Fibroblast of lung (primary cell): ENCODE measurements around the gene PML. TPM values are rescaled to one million over a fixed set of nuclear protein-coding genes. Genes with fewer than 3 reads are reported as not detected.

Source experiments
- DNase-seq, 2 donors: peaks; one replicate each; pipeline versions ENCODE4 v3.0.0 to v3.0.0-alpha.2; 2010; ENCODE audit warnings: low read depth in 2 of 2
- H2AFZ ChIP-seq: 2 replicates; pipeline ENCODE4 v1.5.1; 2012; ENCODE audit warnings: low read length, control low read depth, inconsistent platforms
- H3K27ac ChIP-seq: 2 replicates; pipeline ENCODE4 v1.5.1; 2011; ENCODE audit warnings: low read length, control low read depth; ENCODE audit not compliant: insufficient read depth
- H3K27me3 ChIP-seq: 2 replicates; pipeline ENCODE4 v1.5.1; 2011; ENCODE audit warnings: mild to moderate bottlenecking, low read length; ENCODE audit not compliant: control insufficient read depth, insufficient read depth
- H3K36me3 ChIP-seq: 2 replicates; pipeline ENCODE4 v1.5.1; 2011; ENCODE audit warnings: low read length; ENCODE audit not compliant: control insufficient read depth, insufficient read depth
- H3K4me1 ChIP-seq: 2 replicates; pipeline ENCODE4 v1.5.1; 2011; ENCODE audit warnings: low read length; ENCODE audit not compliant: control insufficient read depth, insufficient read depth; ENCODE audit errors: extremely low read depth
- H3K4me2 ChIP-seq: 2 replicates; pipeline ENCODE4 v1.5.1; 2011; ENCODE audit warnings: low read length, control low read depth; ENCODE audit not compliant: insufficient read depth; ENCODE audit errors: extremely low read depth
- H3K4me3 ChIP-seq, 4 experiments: fragments of 200-600 bp in 1 of 4; sonication (generic) in 1 of 4; replicated peaks in 1 of 4; 2 replicates each; pipeline ENCODE4 v1.5.1; 2011 to 2016; ENCODE audit warnings: low read length in 4 of 4, low read depth in 3 of 4, mild to moderate bottlenecking in 3 of 4, control low read depth in 2 of 4, inconsistent platforms in 1 of 4, mixed read lengths in 1 of 4; ENCODE audit not compliant: insufficient read depth in 1 of 4; ENCODE audit errors: control extremely low read depth in 1 of 4
- H3K79me2 ChIP-seq: 2 replicates; pipeline ENCODE4 v1.5.1; 2012; ENCODE audit warnings: mild to moderate bottlenecking, low read length, inconsistent platforms; ENCODE audit not compliant: control insufficient read depth, insufficient read depth
- H3K9ac ChIP-seq: 2 replicates; pipeline ENCODE4 v1.5.1; 2011; ENCODE audit warnings: mild to moderate bottlenecking, low read length, control low read depth; ENCODE audit not compliant: insufficient read depth
- H3K9me3 ChIP-seq: 2 replicates; pipeline ENCODE4 v1.5.1; 2012; ENCODE audit warnings: low read depth, low read length; ENCODE audit not compliant: control insufficient read depth, insufficient read depth
- H4K20me1 ChIP-seq: 2 replicates; pipeline ENCODE4 v1.5.1; 2011; ENCODE audit warnings: low read length; ENCODE audit not compliant: control insufficient read depth, insufficient read depth; ENCODE audit errors: extremely low read depth
- CTCF ChIP-seq, 2 donors: IDR thresholded peaks in 1 of 2; conservative IDR thresholded peaks in 1 of 2; 1 replicate in 1 of 2; 2 replicates in 1 of 2; pipeline ENCODE4 v1.5.1; 2011 to 2012; ENCODE audit warnings: low read length in 2 of 2, control low read depth in 1 of 2, inconsistent platforms in 1 of 2, low read depth in 1 of 2, mild to moderate bottlenecking in 1 of 2
- EZH2 ChIP-seq: IDR thresholded peaks from 2 replicates; pipeline ENCODE4 v1.5.1; 2012; ENCODE audit warnings: low read length, control low read depth, mild to moderate bottlenecking; ENCODE audit errors: missing control alignments
- polyA plus RNA-seq, 2 donors: library from polyadenylated mRNA; depleted of rRNA in 1 of 2; stranded (reverse) in 1 of 2; unstranded in 1 of 2; fragments of >200 nt; gene quantifications; 2 replicates each; pipeline ENCODE4 v1.2.1, GENCODE V29; 2011 to 2012; ENCODE audit warnings: missing spikeins in 1 of 2
- total RNA-seq: library from RNA; depleted of rRNA; stranded (reverse); fragments of >200 nt; gene quantifications from 2 replicates; pipeline ENCODE4 v1.2.1, GENCODE V29; 2014

Gene PML
- total and polyA plus RNA-seq, 2 donors (not counting 1 experiment from before 2014, with no cell fraction given) = 11.1 to 34.0 TPM

- H3K9me3 ChIP-seq = no peaks in the 10 kb centered on the region
These were observed 50.0 kb downstream of the PML start for GRCh38 chr15:74044267-74045110.

GRCh38 chr15:74045184-74045583 lies 50.7 kb downstream of the PML start:
- Histone ChIP-seq H4K20me1 (no peaks in the 10 kb centered on the region), H3K36me3 (peaks cover 7% of the 10 kb centered on the region), H3K79me2 (no peaks in the 10 kb centered on the region), H3K4me3 (no peak overlapping the region), H3K27me3 (no peaks in the 10 kb centered on the region), H2AFZ (no peak overlapping the region), H3K4me2 (no peak overlapping the region), H3K4me1 (peaks cover 12% of the 10 kb centered on the region), H3K9ac (no peak overlapping the region), H3K9me3 (no peaks in the 10 kb centered on the region), H3K27ac (no peak overlapping the region)
- no peak for DNase-seq
- TF ChIP-seq CTCF (conservative IDR thresholded peaks at IDR 0.05 in 1 of 2, IDR thresholded peaks at IDR 0.05 in 1 of 2; ENCODE audit: low read depth in 1 of 2, low read length in 2 of 2) (no peak), EZH2 (no peak)

More at GRCh38 chr15:74044267-74045110, 50.0 kb downstream of the PML start:
- no peak for DNase-seq
- no peaks in the 10 kb centered on the region for H3K27me3 ChIP-seq
- TF ChIP-seq EZH2 = no peak
- TF ChIP-seq CTCF (conservative IDR thresholded peaks at IDR 0.05 in 1 of 2, IDR thresholded peaks at IDR 0.05 in 1 of 2; ENCODE audit: low read depth in 1 of 2, low read length in 2 of 2) = no peak
- no peaks in the 10 kb centered on the region for H3K79me2 ChIP-seq
- no peak overlapping the region for H3K4me3 ChIP-seq
- peaks cover 16% of the 10 kb centered on the region for H3K4me1 ChIP-seq
- H3K36me3 ChIP-seq = peaks cover 7% of the 10 kb centered on the region
- H3K4me2 ChIP-seq = no peak overlapping the region
- H2AFZ ChIP-seq = no peak overlapping the region
- H3K27ac ChIP-seq = no peak overlapping the region
- H3K9ac ChIP-seq = no peak overlapping the region
- H4K20me1 ChIP-seq = no peaks in the 10 kb centered on the region

GRCh38 chr15:74045636-74046274 lies 51.2 kb downstream of the PML start:
- no peak overlapping the region for H3K9ac ChIP-seq
- H2AFZ ChIP-seq = no peak overlapping the region
- no peak for DNase-seq
- no peaks in the 10 kb centered on the region for H4K20me1 ChIP-seq
- no peak overlapping the region for H3K4me2 ChIP-seq
- no peaks in the 10 kb centered on the region for H3K9me3 ChIP-seq
- TF ChIP-seq EZH2 = no peak
- no peak for TF ChIP-seq CTCF (conservative IDR thresholded peaks at IDR 0.05 in 1 of 2, IDR thresholded peaks at IDR 0.05 in 1 of 2; ENCODE audit: low read depth in 1 of 2, low read length in 2 of 2)
- no peaks in the 10 kb centered on the region for H3K79me2 ChIP-seq
- peaks cover 7% of the 10 kb centered on the region for H3K36me3 ChIP-seq
- no peak overlapping the region for H3K4me3 ChIP-seq
- no peaks in the 10 kb centered on the region for H3K27me3 ChIP-seq
- H3K4me1 ChIP-seq = peaks cover 15% of the 10 kb centered on the region
- H3K27ac ChIP-seq = no peak overlapping the region
